GM19463 (cell line): Measurements from ENCODE around the gene CA9.
A peak's percentile ranks its signal among the peaks of the same experiment; 100 is the strongest.

Source experiments
- ATAC-seq: cut with Tn5 transposase; IDR thresholded peaks from one replicate; pipeline ENCODE4 v1.9.1; 2021; ENCODE audit warnings: mild to moderate bottlenecking, moderate library complexity; ENCODE audit not compliant: unreplicated experiment

Gene CA9

DNA sequence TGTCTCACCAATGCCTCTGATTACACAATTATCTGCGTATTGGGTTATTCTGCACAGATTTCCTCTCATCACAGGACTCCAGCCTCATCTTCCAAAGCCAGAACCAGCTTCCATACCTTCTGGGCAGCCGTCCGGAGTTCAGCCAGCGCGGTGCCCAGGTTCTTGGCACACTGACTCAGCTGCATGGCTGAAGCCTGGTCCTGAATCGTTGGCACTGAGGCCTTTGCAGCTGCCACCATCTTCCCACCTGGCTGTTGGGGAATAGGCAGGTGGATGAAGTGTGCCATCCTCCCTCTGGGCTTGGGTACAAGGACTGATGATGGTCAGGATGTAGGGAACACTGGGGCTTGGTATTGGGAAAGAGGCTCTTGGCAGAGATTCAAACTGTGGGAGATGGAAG, 40.4 kb downstream of the CA9 start:
- no peak for ATAC-seq

DNA sequence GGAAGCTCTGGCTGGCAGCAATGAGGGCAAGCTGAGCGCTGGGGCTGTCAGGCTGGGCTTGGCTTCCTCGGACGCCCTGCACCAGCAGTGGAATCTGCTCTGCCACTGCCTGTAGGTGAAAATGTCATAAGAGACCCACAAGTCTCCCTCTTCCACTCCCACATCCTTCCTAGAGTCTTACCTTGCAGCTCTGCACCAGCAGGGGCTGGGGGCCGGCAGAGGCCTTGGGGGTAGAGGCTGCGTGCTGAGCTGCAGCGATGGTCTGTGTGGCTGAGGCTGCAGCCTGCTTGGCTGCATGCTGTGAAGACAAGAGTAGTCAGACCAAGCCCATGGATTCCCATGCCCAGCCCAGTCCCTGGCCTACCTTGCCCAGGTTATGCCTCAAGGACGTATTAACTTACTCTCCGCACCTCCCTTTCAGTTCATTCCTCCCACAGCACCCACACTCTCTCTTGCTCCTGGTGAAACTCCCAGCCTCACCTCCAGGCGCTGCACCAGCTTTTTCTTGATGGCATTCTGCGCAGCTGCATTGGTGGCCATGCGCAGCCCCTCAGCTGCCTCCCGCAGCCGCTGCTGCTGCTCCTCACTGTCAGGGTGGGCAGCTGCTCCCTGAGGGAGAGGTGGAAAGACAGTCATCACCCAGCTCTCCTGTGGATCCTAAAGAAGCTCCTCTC, 41.0 kb downstream of the CA9 start:
- no peak for ATAC-seq

DNA sequence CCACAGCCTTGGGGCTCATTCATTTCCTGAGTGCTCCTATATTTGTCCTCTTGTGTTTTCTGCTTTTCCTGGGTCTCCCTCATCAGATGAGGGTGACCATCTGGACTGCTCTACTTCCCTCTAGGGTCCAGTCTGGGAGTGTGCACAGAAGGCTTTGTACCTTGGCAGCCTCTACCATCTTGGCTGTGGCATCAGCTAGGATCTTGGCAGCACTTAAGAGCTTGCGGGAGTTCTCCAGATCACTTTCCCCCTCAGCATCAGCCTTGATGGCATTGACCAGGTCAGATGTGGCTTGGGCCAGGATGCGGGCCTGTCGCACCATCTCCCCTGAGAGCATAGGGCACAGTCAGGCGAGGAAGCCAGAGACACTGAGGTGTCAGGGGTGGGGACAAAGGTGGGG, 42.5 kb downstream of the CA9 start:
- ATAC-seq, result no peak

DNA sequence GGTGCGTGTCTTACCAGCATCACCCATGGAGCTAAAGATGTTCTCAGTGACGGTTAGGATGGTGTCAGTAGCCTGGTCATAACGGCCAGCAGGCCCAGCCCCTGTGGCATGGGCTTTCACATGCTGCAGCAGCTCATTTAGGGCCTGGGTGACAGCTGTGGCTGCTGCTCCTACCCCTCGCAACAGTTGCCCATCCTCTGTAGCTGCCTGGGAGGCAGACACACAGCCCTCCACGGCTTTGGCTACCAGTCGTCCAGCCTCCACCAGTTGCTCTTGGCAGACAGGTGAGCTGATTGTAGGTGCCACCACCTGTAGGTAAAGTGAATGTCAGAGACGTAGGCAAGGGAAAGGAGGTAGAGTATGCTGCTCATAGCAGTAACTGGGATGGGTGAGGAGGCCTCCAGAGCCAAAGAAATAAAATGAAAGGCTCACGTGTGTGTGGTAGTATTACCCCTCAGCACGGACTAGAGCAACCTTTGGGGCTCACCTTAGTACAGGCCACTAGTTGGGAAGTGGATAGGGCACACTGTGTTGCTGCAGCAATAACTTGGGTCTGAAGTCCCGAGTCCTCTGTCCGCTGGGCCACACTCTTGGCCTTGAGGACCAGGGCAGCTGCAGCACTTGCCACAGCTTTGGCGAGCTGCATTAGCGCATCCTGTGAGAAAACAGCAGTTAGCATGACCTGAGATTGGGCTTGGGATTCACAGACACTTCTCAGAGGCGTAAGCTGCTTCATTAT, 43.6 kb downstream of the CA9 start:
- ATAC-seq, result no peak

DNA sequence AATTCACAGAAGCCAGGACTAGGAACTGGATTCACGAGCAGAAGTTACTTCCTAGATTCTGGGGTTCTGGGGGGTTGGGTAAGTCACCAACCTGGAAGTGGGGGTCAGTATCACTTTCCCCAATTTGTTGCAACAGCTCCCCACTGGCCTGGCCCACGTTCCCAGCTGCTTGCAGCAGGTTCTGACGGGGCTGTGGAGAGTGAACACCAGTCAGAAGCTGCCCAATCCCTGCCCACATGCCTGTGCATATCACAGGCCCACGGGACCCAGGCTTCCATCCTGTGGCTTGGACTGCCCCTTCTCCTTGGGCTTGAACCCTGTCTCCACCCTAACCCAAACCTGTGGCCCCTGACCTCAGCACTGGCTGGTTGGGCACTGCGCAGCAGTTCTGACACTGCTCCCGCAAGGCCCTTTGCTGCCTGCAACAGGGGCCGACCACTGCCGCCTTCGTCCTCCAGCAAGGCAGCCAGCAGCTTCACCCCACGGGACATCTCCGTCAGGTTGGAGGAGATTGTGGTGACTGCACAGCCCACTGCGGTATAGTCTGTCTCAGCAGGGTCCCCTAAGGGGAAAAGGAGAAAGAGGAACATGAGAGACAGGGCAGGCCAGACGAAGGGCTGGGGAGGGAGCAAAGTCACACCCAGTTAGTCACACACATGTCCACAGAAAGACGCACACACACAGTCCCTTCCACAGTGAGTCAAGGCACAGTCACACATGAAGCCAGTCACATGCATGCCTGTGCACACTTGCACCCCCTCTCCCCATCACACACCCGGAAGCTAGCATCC, 45.2 kb downstream of the CA9 start:
- no peak for ATAC-seq

DNA sequence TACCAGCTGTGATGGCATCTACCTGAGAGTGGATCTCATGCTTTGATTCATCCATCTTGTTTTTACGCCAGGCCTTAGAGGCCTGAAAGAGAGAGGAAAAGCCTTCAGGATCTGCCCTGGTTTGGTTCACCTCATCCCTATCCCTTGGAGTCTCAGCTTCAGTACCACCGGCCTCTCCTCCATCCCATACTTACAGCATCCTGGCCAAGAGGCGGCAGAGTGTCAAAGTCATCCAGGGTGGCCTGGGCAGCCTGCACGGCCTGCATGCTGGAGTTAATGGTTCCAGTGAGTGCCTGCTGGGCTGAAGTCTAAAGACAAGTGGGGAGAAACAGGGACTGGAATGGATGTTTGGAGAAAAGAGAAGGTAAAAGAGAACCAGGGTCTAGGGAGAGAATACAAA, 45.8 kb downstream of the CA9 start:
- ATAC-seq, result no peak

DNA sequence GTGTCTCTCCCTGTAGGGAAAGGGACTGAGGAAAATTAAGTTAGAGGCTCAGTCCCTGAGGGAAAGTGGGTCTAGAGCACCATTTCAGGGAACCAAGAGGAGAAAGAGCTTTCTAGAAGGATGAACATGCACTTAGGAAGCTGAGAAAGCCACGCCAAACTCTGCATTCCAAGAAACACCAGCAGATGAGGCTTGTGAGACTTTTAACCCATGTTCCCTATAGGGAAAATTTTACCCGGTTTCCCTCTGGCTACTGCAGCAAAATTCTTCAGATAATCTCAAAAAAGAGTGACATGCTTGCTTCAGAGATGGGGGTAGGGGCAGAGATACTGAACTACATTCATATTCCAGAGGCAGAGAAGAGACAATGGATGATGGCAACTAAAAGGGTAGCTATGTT, 49.7 kb downstream of the CA9 start:
- no peak for ATAC-seq

DNA sequence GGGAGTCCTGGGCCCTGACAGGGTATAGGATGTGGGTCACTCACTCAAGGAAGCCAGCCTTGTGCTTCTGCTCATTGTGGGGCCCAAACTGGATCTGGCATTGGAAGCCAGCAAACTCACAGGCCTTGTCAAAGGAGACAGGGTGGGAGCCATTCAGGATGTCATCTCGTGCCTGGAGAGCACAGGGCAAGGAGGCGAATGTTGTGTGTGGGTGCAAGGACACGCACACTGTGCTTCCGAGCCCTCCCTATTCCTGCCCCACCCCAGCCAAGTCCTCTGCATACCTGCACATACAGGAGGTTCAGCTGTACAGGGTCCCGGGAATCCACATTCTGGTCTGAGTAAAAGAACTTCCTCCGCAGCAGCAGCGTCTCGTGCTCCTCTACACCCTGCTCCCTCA, 50.2 kb downstream of the CA9 start:
- ATAC-seq, result no peak

DNA sequence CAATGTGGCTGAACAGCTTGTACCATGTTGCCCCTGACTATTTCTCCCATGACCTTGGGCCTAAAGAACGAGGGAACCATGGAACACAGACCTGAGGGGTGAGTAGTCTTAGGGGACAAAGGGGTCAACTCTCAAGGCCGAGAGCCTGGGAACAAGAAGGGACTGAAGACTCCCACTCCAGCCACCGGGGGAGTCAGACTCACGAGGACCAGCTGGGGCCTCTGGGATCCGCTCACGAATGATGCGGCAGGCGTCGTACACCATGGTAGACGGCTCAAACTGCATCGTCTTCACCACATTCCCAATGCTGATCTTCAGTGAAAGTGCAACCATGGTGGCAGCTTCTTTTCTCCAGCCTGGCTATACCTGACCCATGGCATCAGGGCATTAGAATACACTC, 51.6 kb downstream of the CA9 start:
- no peak for ATAC-seq

DNA sequence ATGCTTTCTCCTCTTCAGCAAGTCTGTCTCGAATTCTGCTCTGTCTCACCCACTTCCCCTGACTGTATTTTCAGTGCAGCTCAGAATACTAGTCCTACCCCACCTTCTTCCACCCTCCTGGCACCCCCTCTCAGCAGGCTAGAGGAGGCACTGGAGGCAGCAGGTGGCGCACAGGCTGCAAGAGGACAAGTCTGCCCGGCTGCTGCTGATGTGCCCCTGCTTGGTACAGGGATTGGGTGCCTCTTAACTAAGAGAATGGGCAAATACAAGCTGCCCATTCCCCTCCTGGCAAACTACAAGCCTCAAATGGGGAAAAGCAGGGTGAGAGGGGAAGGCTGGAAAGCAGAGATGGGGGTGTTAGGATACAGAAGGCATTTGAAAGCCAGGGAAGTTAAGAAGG, 53.2 kb downstream of the CA9 start:
- peak; percentile 41 for ATAC-seq

DNA sequence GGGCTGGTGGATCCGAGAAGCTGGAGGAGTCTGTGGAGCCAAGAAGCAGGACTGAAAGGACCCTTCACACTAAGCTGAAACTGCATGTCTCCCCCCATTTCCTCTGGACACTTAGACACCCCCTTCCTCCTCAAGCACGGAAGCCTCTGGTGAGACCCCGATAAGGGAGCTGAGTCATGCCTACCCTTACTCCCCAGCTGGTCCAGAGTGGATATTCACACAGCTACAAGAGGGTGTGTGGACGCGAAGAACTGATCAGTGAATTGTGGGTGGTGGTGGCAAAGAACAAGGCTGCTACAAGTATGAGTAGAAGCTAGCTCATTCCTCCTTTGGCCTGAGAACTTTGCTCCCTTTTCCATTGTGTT, 53.9 kb downstream of the CA9 start:
- ATAC-seq, result no peak

DNA sequence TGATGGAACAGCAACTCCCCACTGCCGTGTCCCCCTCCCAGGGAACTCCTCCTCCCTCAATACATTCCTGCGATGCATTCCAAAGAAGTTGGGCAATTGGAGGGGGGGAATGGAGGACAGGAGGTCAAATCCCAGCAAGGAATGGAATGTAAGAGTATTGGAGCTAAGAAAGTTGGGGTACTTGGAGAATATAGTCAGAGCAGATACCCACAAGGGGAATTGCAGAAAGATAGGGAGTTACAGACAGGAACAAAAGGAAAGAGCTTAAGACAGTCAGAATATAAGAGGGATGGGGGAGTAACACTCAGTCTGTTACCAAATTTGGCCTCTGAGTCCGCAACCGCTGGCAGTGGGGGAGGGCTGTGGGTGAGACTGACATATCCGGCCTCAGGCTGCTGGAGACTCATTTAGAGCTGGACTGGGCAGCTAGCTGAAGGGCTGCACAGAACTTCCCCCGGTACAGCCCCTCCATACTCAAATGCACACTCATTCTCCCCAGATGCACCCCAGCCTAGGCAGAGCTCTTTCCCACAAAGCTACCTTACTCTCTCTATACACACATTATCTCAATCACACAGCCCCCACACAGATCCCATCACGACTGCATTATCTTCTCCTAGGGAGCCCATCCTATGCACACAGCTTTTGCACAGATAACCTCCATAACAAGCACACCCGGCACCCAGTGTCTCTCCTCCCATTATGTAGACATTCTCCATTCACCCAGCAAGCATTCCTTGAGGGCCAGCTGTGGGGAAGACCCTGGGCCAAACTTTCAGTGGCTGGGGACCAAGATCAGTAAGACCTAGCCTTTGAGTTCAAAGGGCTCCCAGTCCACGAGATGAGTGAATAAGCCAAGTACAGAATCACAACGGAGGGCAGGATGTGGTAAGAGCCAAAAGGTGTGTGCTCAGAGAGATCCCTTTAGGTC, 54.6 kb downstream of the CA9 start:
- ATAC-seq, result no peak

DNA sequence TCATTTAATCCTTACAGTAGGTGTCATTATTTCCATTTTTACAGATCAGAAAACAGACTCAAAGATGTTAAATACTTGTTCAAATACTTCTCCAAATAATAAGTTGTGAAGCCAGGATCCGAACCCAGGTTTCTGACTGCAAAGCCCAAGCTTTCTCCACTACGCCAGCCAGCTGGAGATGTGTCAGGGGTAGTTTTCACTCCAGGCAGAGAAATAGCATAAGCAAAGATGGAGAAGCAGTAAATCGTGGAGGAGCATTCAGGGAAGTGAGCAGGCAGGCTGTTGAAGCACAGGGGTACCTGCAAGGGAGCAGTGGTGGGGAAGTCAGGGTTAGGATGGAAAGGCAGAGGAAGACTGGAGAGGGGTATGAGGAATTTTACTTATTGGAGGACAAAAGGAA, 55.4 kb downstream of the CA9 start:
- ATAC-seq, result no peak

DNA sequence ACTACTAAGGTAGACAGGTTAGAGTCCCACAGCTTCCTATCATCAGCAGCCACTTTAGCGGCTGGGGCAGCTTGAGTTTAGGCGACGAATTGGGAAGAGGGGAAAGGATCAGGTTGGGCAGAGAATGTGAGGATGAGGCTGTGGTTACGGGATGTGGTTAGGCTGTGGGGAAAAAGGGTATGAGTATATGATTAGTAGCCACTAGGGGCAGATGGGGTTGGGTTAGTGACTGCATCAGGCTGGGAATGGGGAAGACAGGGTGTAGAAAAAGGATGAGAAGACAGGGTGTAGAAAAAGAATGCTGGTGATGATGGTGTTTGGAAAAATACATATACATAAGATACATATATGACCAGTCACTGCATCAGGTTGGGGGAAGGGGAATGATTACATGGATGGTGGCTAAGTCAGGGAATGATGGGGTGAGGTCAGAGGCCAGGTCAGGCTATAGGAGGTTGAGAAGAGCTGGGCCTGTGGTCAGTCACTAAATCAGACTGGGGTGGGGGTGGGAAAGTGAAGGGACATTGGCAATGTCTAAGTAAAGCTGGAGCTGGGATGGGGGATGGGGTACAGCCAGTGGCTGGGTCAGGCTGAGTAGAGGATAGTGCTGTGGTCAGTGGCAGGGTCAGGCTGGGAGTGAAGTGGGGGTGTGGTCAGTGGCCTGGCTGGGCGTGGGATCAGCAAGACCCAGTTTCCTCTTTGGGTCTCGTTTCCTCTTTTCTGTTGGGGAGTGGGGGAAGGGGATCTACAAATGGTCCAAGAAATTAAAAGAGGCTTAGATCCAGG, 56.2 kb downstream of the CA9 start:
- ATAC-seq, result no peak

DNA sequence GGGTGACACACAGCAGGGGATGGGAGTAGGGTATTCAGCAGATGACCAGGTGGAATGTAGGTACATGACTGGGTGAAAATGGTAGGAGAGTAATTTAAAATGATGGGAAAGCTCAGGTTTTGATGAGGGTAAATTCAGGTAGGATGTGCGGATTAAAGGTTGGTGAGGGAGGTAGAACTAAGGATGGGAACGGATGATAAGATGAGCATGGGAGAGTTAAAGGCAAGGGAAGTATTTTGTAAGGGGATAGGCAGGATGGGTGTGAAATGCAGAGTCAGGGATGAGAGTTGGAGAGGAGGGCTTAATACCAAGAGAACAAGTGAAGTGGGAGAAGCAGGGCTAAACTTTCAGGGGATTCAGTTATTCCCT, 56.7 kb downstream of the CA9 start:
- no peak for ATAC-seq
